ENCODE results near the gene COL1A2. TPM values are rescaled to one million over a fixed set of nuclear protein-coding genes. Genes with fewer than 3 reads are reported as not detected.

Gene COL1A2
- total RNA-seq, 1 experiment from 2014 or later: 42.1 TPM

GRCh38 chr7:94400643-94401427, 6.1 kb downstream of the COL1A2 start:
- H3K4me3 Mint-ChIP-seq: no peak overlapping the region

More at GRCh38 chr7:94400643-94401427, 6.1 kb downstream of the COL1A2 start:
- no peaks in the 10 kb centered on the region for H4K20me1 ChIP-seq (ENCODE audit: control insufficient read depth, insufficient read depth, insufficient read length)
- H2BK12ac ChIP-seq (ENCODE audit: insufficient read length, low read depth, low read length): no peak overlapping the region
- no peak overlapping the region for H2BK120ac ChIP-seq (ENCODE audit: low read depth, low read length, poor library complexity, severe bottlenecking)
- no CpG with 5 or more reads among the region's 6 CpGs for WGBS (ENCODE audit: extremely low coverage, insufficient read length, low lambda C conversion rate)
- H3K14ac ChIP-seq (ENCODE audit: insufficient read depth, low read length): no peak overlapping the region
- Mint-ChIP-seq H3K27ac (no peak overlapping the region), H3K4me1 (peaks cover 2 to 11% of the 10 kb centered on the region in 2 experiments), H3K9me3 (no peaks in the 10 kb centered on the region), H3K27me3 (ENCODE audit: low read depth) (no peaks in the 10 kb centered on the region), H3K36me3 (ENCODE audit: insufficient read depth in 1 of 3, low read depth in 3 of 3) (peaks cover 1 to 52% (median 7%) of the 10 kb centered on the region in 3 experiments; a peak in 6 of 7 replicates)
- H3K4ac ChIP-seq (ENCODE audit: low read depth, low read length): no peak overlapping the region
- no peak overlapping the region for H3K18ac ChIP-seq (ENCODE audit: insufficient read length, low read depth, low read length)
- no peak overlapping the region for H4K5ac ChIP-seq (ENCODE audit: insufficient read length, low read depth, low read length)
- no peak overlapping the region for H3K4me2 ChIP-seq (ENCODE audit: insufficient read depth, insufficient read length, low read length)
- H3K9ac ChIP-seq (ENCODE audit: extremely low read depth, insufficient read length, low read length): no peak overlapping the region
- no peak for TF ChIP-seq CTCF (conservative IDR thresholded peaks at IDR 0.05)
- H2AK5ac ChIP-seq (ENCODE audit: insufficient read length, low read length): no peak overlapping the region
- no peak overlapping the region for H3K56ac ChIP-seq (ENCODE audit: insufficient read length, low read depth, low read length)
- H2BK20ac ChIP-seq (ENCODE audit: low read depth, low read length, poor library complexity, severe bottlenecking): no peak overlapping the region
- no peak overlapping the region for H2BK5ac ChIP-seq (ENCODE audit: insufficient read length, low read length)
- no peak overlapping the region for H2AFZ ChIP-seq (ENCODE audit: low read length)
- H3K23me2 ChIP-seq (ENCODE audit: insufficient read length, low read depth, low read length, poor library complexity, severe bottlenecking): no peaks in the 10 kb centered on the region
- no peaks in the 10 kb centered on the region for H3K9me3 ChIP-seq (ENCODE audit: control insufficient read depth, low read depth, low read length)
- no peak overlapping the region for H3K23ac ChIP-seq (ENCODE audit: insufficient read length, low read depth, low read length)
- no peaks in the 10 kb centered on the region; the same call in 1 of the 2 replicates for H3K4me1 ChIP-seq (ENCODE audit: insufficient read depth, low read length)
- no peak for DNase-seq
- no peak overlapping the region for H2BK15ac ChIP-seq (ENCODE audit: low read depth, low read length)
- H3K79me1 ChIP-seq (ENCODE audit: insufficient read depth, low read depth, low read length, poor library complexity, severe bottlenecking): no peaks in the 10 kb centered on the region
- no peak overlapping the region for H3K27ac ChIP-seq (ENCODE audit: insufficient read length, low read depth, low read length)
- H4K8ac ChIP-seq (replicated peaks; ENCODE audit: insufficient read length, low read depth, low read length): no peak overlapping the region
- no peaks in the 10 kb centered on the region for H3K79me2 ChIP-seq (ENCODE audit: insufficient read depth, low read length)
- H3K27me3 ChIP-seq (ENCODE audit: insufficient read depth, low read length): no peaks in the 10 kb centered on the region
- no peak overlapping the region for H3T11ph ChIP-seq (ENCODE audit: low read length)
- H4K91ac ChIP-seq (ENCODE audit: insufficient read length, low read depth, low read length): no peak overlapping the region

Data from H9 (cell line).